Neural progenitor cell (in vitro differentiated cells): ENCODE data around the gene RMI1.

Experiments used
- CTCF ChIP-seq: fragments of 200-600 bp; sonication (generic); IDR thresholded peaks from 2 replicates; pipeline ENCODE4 v1.5.1; 2017; ENCODE audit warnings: antibody characterized with exemption, mild to moderate bottlenecking
- EZH2 ChIP-seq: fragments of 200-600 bp; sonication (generic); IDR thresholded peaks from 2 replicates; pipeline ENCODE4 v1.6.1; 2017; ENCODE audit warnings: antibody characterized with exemption, mild to moderate bottlenecking, moderate library complexity

- TF ChIP-seq CTCF, result no peak
- TF ChIP-seq EZH2, result no peak
Observed at GRCh38 chr9:83975300-83975699, 5.3 kb upstream of the RMI1 start.
